LNCaP clone FGC (cell line): ENCODE measurements around the gene EML1.

Experiments used
- DNase-seq: peaks from one replicate; pipeline ENCODE4 v3.0.0-alpha.2; 2011; ENCODE audit warnings: low read depth
- H3K4me3 ChIP-seq: 2 replicates; pipeline ENCODE4 v1.5.1; 2011; ENCODE audit warnings: mild to moderate bottlenecking, low read depth, low read length, control low read depth
- CTCF ChIP-seq: IDR thresholded peaks from 2 replicates; pipeline ENCODE4 v1.5.1; 2012; ENCODE audit warnings: mild to moderate bottlenecking; ENCODE audit not compliant: control insufficient read depth, insufficient read depth; ENCODE audit errors: extremely low read depth

Gene EML1

GRCh38 chr14:99840774-99841305 lies 47.6 kb downstream of the EML1 start:
- TF ChIP-seq CTCF = no peak
- no peak for DNase-seq
- H3K4me3 ChIP-seq = no peak overlapping the region

- no peak for TF ChIP-seq CTCF
- DNase-seq = no peak
- H3K4me3 ChIP-seq = no peak overlapping the region
Observed at GRCh38 chr14:99841436-99842071, 48.3 kb downstream of the EML1 start.

GRCh38 chr14:99842141-99842540 lies 48.9 kb downstream of the EML1 start:
- TF ChIP-seq CTCF = no peak
- no peak for DNase-seq
- H3K4me3 ChIP-seq = no peak overlapping the region

- no peak for DNase-seq
- TF ChIP-seq CTCF = no peak
- no peak overlapping the region for H3K4me3 ChIP-seq
Observed at GRCh38 chr14:99846808-99847207, 53.6 kb downstream of the EML1 start.

GRCh38 chr14:99850709-99851108 lies 57.5 kb downstream of the EML1 start:
- no peak for TF ChIP-seq CTCF
- no peak for DNase-seq
- no peak overlapping the region for H3K4me3 ChIP-seq

GRCh38 chr14:99852578-99852977 lies 59.4 kb downstream of the EML1 start:
- H3K4me3 ChIP-seq = no peak overlapping the region
- TF ChIP-seq CTCF = no peak
- no peak for DNase-seq

- H3K4me3 ChIP-seq = no peak overlapping the region
- TF ChIP-seq CTCF = no peak
- DNase-seq = no peak
Observed at GRCh38 chr14:99853206-99853605, 60.0 kb downstream of the EML1 start.
